ENCODE results near the gene F8. TPM values are rescaled to one million over a fixed set of nuclear protein-coding genes. Genes with fewer than 3 reads are reported as not detected.

F8 gene
- total RNA-seq, 1 experiment from 2014 or later = 0.20 TPM

- Mint-ChIP-seq H3K4me1 (ENCODE audit: low read depth, unreplicated experiment) (no peaks in the 10 kb centered on the region), H3K27ac (ENCODE audit: unreplicated experiment) (no peak overlapping the region), H3K27me3 (ENCODE audit: insufficient read depth, unreplicated experiment) (no peaks in the 10 kb centered on the region), H3K9me3 (ENCODE audit: unreplicated experiment) (no peaks in the 10 kb centered on the region), H3K36me3 (ENCODE audit: insufficient read depth, unreplicated experiment) (no peaks in the 10 kb centered on the region), H3K4me3 (ENCODE audit: unreplicated experiment) (no peak overlapping the region)
- no peaks in the 10 kb centered on the region for H3K4me1 ChIP-seq
- no peaks in the 10 kb centered on the region for H3K36me3 ChIP-seq (ENCODE audit: control insufficient read depth, insufficient read depth, low read length)
- no TSS peak for BruUV-seq (replicated peaks)
- TF ChIP-seq, protein P1, sequence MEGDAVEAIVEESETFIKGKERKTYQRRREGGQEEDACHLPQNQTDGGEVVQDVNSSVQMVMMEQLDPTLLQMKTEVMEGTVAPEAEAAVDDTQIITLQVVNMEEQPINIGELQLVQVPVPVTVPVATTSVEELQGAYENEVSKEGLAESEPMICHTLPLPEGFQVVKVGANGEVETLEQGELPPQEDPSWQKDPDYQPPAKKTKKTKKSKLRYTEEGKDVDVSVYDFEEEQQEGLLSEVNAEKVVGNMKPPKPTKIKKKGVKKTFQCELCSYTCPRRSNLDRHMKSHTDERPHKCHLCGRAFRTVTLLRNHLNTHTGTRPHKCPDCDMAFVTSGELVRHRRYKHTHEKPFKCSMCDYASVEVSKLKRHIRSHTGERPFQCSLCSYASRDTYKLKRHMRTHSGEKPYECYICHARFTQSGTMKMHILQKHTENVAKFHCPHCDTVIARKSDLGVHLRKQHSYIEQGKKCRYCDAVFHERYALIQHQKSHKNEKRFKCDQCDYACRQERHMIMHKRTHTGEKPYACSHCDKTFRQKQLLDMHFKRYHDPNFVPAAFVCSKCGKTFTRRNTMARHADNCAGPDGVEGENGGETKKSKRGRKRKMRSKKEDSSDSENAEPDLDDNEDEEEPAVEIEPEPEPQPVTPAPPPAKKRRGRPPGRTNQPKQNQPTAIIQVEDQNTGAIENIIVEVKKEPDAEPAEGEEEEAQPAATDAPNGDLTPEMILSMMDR (IDR thresholded peaks at IDR 0.05; ENCODE audit: insufficient read depth in 1 of 2, low read depth in 1 of 2, low read length in 1 of 2, severe bottlenecking in 1 of 2, unreplicated experiment in 1 of 2) = no peak
- POLR2A ChIA-PET = no interaction called here
- intact Hi-C loops (cut with micrococcal nuclease; ENCODE audit: unreplicated experiment) = no loop called here
- no peaks in the 10 kb centered on the region for H3K9me3 ChIP-seq
- H3K27me3 ChIP-seq (replicated peaks; ENCODE audit: control insufficient read depth, insufficient read depth, low read length) = no peaks in the 10 kb centered on the region
- DNase-seq = no peak
- CTCF ChIA-PET = no interaction called here
- H3K4me3 ChIP-seq (ENCODE audit: low read depth, low read length) = no peak overlapping the region
Measured at GRCh38 chrX:155054255-155054654, 31.7 kb upstream of the F8 start.

GRCh38 chrX:155053656-155054055, 31.1 kb upstream of the F8 start:
- no peak overlapping the region for H3K4me3 ChIP-seq (ENCODE audit: low read depth, low read length)
- Mint-ChIP-seq H3K4me1 (ENCODE audit: low read depth, unreplicated experiment) (no peaks in the 10 kb centered on the region), H3K27me3 (ENCODE audit: insufficient read depth, unreplicated experiment) (no peaks in the 10 kb centered on the region), H3K4me3 (ENCODE audit: unreplicated experiment) (no peak overlapping the region), H3K27ac (ENCODE audit: unreplicated experiment) (no peak overlapping the region), H3K36me3 (ENCODE audit: insufficient read depth, unreplicated experiment) (no peaks in the 10 kb centered on the region), H3K9me3 (ENCODE audit: unreplicated experiment) (no peaks in the 10 kb centered on the region)
- no peaks in the 10 kb centered on the region for H3K36me3 ChIP-seq (ENCODE audit: control insufficient read depth, insufficient read depth, low read length)
- intact Hi-C loops (cut with micrococcal nuclease; ENCODE audit: unreplicated experiment) = no loop called here
- BruUV-seq (replicated peaks) = no TSS peak
- H3K27me3 ChIP-seq (replicated peaks; ENCODE audit: control insufficient read depth, insufficient read depth, low read length) = no peaks in the 10 kb centered on the region
- ChIA-PET CTCF (no interaction called here), POLR2A (no interaction called here)
- DNase-seq = no peak
- no peaks in the 10 kb centered on the region for H3K9me3 ChIP-seq
- TF ChIP-seq, protein P1 (IDR thresholded peaks at IDR 0.05; ENCODE audit: insufficient read depth in 1 of 2, low read depth in 1 of 2, low read length in 1 of 2, severe bottlenecking in 1 of 2, unreplicated experiment in 1 of 2) = no peak
- H3K4me1 ChIP-seq = no peaks in the 10 kb centered on the region

DNA sequence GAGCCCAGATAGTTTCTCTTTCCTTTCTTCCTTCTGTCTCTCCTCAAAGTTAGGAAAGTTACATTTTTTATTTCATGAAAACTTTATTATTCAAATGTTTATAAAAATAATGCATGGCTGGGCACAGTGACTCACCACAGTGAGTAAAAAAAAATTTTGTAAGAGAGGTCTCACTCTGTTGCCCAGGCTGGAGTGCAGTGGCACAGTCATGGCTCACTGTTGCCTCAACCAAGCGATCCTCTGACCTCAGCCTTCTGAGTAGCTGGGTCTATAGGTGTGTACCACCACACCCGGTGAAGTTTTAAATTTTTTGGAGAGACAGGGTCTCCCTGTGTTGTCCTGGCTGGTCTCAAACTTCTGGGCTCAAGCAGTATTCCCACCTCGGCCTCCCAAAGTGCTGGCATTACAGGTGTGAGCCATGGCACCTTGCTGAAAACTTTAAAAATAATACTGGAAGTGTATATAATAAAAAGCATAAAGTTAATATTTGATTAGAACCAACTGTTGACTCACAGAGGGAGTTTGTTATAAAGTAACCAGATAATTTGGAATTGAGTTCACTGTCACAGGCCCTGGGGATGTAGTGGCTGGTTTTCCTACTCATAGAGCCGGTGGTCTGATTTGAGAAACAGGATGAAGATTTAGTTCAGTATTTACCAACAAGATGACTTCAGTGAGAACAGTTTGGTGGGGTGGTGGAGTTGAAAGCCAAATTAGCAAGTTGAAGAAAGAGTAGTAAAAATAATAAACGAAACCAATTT, 30.4 kb upstream of the F8 start:
- H3K4me3 ChIP-seq (ENCODE audit: low read depth, low read length) = no peak overlapping the region
- DNase-seq = no peak
- no peak overlapping the region for H3K4me3 Mint-ChIP-seq (ENCODE audit: unreplicated experiment)
- CTCF ChIA-PET = no interaction called here
- H3K27me3 ChIP-seq (replicated peaks; ENCODE audit: control insufficient read depth, insufficient read depth, low read length) = no peaks in the 10 kb centered on the region
- POLR2A ChIA-PET = no interaction called here
- no peaks in the 10 kb centered on the region for H3K4me1 ChIP-seq
- H3K36me3 Mint-ChIP-seq (ENCODE audit: insufficient read depth, unreplicated experiment) = no peaks in the 10 kb centered on the region
- no peaks in the 10 kb centered on the region for H3K4me1 Mint-ChIP-seq (ENCODE audit: low read depth, unreplicated experiment)
- no peaks in the 10 kb centered on the region for H3K36me3 ChIP-seq (ENCODE audit: control insufficient read depth, insufficient read depth, low read length)
- H3K27me3 Mint-ChIP-seq (ENCODE audit: insufficient read depth, unreplicated experiment) = no peaks in the 10 kb centered on the region
- H3K27ac Mint-ChIP-seq (ENCODE audit: unreplicated experiment) = no peak overlapping the region
- BruUV-seq (replicated peaks) = no TSS peak
- intact Hi-C loops (cut with micrococcal nuclease; ENCODE audit: unreplicated experiment) = no loop called here
- TF ChIP-seq, protein P1 (IDR thresholded peaks at IDR 0.05; ENCODE audit: insufficient read depth in 1 of 2, low read depth in 1 of 2, low read length in 1 of 2, severe bottlenecking in 1 of 2, unreplicated experiment in 1 of 2) = no peak
- no peaks in the 10 kb centered on the region for H3K9me3 ChIP-seq
- H3K9me3 Mint-ChIP-seq (ENCODE audit: unreplicated experiment) = no peaks in the 10 kb centered on the region
